GM12878 (cell line): ENCODE results near the gene CCDC187. TPM values are rescaled to one million over a fixed set of nuclear protein-coding genes. Genes with fewer than 3 reads are reported as not detected.

Experiments used
- ATAC-seq: fragments of 200-7000 bp; cut with Tn5 transposase; 3 replicates; pipeline ENCODE4 v1.9.1; 2020; ENCODE audit warnings: mild to moderate bottlenecking, moderate library complexity
- BruUV-seq: library from RNA; stranded (reverse); fragments of 400-500 nt; replicated peaks from 2 replicates; lab custom pipeline; 2021; lab: Mats Ljungman, UMichigan
- CTCF ChIA-PET: fragments of 300-600 bp; sonication (Branson Sonifier 250); formaldehyde crosslinking; extraction: SDS; loops from one replicate; lab custom pipeline; 2021; ENCODE audit warnings: inconsistent platforms; lab: Yijun Ruan, JAX
- POLR2A ChIA-PET: fragments of 350-600 bp; formaldehyde crosslinking; extraction: SDS; loops from one replicate; lab custom pipeline; 2021; ENCODE audit warnings: inconsistent platforms; lab: Charles Lee
- RAD21 ChIA-PET: fragments of 300-600 bp; sonication (Branson Sonifier 250); formaldehyde crosslinking; loops from one replicate; lab custom pipeline; 2023; ENCODE audit warnings: antibody characterized with exemption; ENCODE audit not compliant: unreplicated experiment; lab: Charles Lee
- SMC1A ChIA-PET: fragments of 300-600 bp; sonication (Branson Sonifier 250); formaldehyde crosslinking; loops from one replicate; lab custom pipeline; 2023; ENCODE audit not compliant: unreplicated experiment, uncharacterized antibody; lab: Charles Lee
- DNase-seq: peaks from one replicate; pipeline ENCODE4 v3.0.0-alpha.2; 2011; ENCODE audit warnings: low read depth, low spot score
- FAIRE-seq: peaks from 3 replicates; lab custom pipeline; 2011; peaks lifted over from hg19 to GRCh38; lab: Jason Lieb, UNC
- H2AFZ ChIP-seq: 2 replicates; pipeline ENCODE4 v1.6.0; 2011; ENCODE audit warnings: low read depth, low read length, control low read depth; ENCODE audit not compliant: control insufficient read depth
- H3K27ac ChIP-seq: 2 replicates; pipeline ENCODE4 v1.5.1; 2011; ENCODE audit warnings: control low read depth; ENCODE audit not compliant: control insufficient read depth, insufficient read depth
- H3K27me3 ChIP-seq, 2 experiments: replicated peaks in 1 of 2; 2 replicates each; pipeline versions ENCODE4 v1.6.0 to v1.6.1; 2011; ENCODE audit warnings: low read length in 1 of 2; ENCODE audit not compliant: control insufficient read depth in 2 of 2, insufficient read depth in 2 of 2
- H3K36me3 ChIP-seq, 2 experiments: 2 replicates each; pipeline ENCODE4 v1.5.1; 2011; ENCODE audit warnings: low read length in 1 of 2; ENCODE audit not compliant: control insufficient read depth in 2 of 2, insufficient read depth in 2 of 2
- H3K4me1 ChIP-seq: 2 replicates; pipeline ENCODE4 v1.6.1; 2011; ENCODE audit warnings: mild to moderate bottlenecking, low read length, moderate library complexity, mixed read lengths; ENCODE audit not compliant: control insufficient read depth, insufficient read depth
- H3K4me2 ChIP-seq: 2 replicates; pipeline ENCODE4 v1.6.0; 2011; ENCODE audit warnings: control low read depth; ENCODE audit not compliant: control insufficient read depth, insufficient read depth
- H3K4me3 ChIP-seq: fragments of 200-600 bp; sonication (generic); 2 replicates; pipeline ENCODE4 v1.5.1; 2016
- H3K79me2 ChIP-seq: 2 replicates; pipeline ENCODE4 v1.6.0; 2011; ENCODE audit warnings: low read length; ENCODE audit not compliant: control insufficient read depth, insufficient read depth
- H3K9ac ChIP-seq: 2 replicates; pipeline ENCODE4 v1.8.0; 2011; ENCODE audit warnings: low read length, control low read depth, mixed read lengths; ENCODE audit not compliant: control insufficient read depth, insufficient read depth
- H3K9me3 ChIP-seq: replicated peaks from 3 replicates; pipeline ENCODE4 v1.5.1; 2011; ENCODE audit warnings: mild to moderate bottlenecking, low read length; ENCODE audit not compliant: control insufficient read depth, insufficient read depth
- H4K20me1 ChIP-seq: 2 replicates; pipeline ENCODE4 v1.6.0; 2011; ENCODE audit not compliant: control insufficient read depth, insufficient read depth
- HDGF ChIP-seq: fragments of 450-650 bp; IDR thresholded peaks from 2 replicates; pipeline ENCODE4 v1.6.1; 2016; ENCODE audit warnings: antibody characterized with exemption
- STAT1 ChIP-seq: fragments of 450-650 bp; conservative IDR thresholded peaks from 2 replicates; pipeline ENCODE4 v1.6.1; 2014; ENCODE audit warnings: antibody characterized with exemption, mild to moderate bottlenecking
- WGBS: methylation state at CpG from one replicate; pipeline ENCODE4 v1.1.6; 2016; ENCODE audit warnings: low lambda C conversion rate; ENCODE audit not compliant: insufficient replicate concordance, insufficient coverage; ENCODE audit errors: missing lambda C conversion rate; 5-methylcytosine and 5-hydroxymethylcytosine counted together
- in situ Hi-C: fragments of 300-500 bp; cut with MboI; formaldehyde crosslinking; loops from 9 replicates; pipeline ENCODE4 v1.14.3; 2018; ENCODE audit warnings: mixed read lengths
- intact Hi-C: fragments of 100-400 bp; cut with micrococcal nuclease; formaldehyde crosslinking; loops from one replicate; pipeline ENCODE4 v1.14.2; 2022; ENCODE audit not compliant: unreplicated experiment
- polyA plus RNA-seq, 11 experiments: library from polyadenylated mRNA; depleted of rRNA in 4 of 11; unstranded in 6 of 11; stranded (reverse) in 5 of 11; fragments of >200 nt; fragmentation: Nextera tagmentation in 4 of 11; fragmentation: Illumina TruSeq in 1 of 11; extraction: Ambion mirVana in 4 of 11; extraction: Trizol in 1 of 11; gene quantifications; 1 replicate in 1 of 11; 2 replicates in 10 of 11; pipeline versions ENCODE4 v1.2.1 to v1.2.3, GENCODE V29; 2011 to 2016; ENCODE audit warnings: inconsistent platforms in 2 of 11, missing spikeins in 2 of 11, low read depth in 1 of 11
- total RNA-seq, 4 experiments: library from RNA; depleted of rRNA in 3 of 4; stranded (reverse); fragments of >200 nt in 3 of 4; fragmentation: Illumina TruSeq in 1 of 4; extraction: Trizol in 1 of 4; gene quantifications; 2 replicates each; pipeline versions ENCODE4 v1.2.1 to v1.2.3, GENCODE V29; 2013 to 2021
- TF ChIP-seq, protein P1 (sequence below): IDR thresholded peaks from 2 replicates; pipeline ENCODE4 v1.6.1; 2012; ENCODE audit warnings: low read depth, low read length, improper control_type of control experiment
- TF ChIP-seq, protein P2 (sequence below): fragments of 150-350 bp; IDR thresholded peaks from 2 replicates; pipeline ENCODE4 v1.6.1; 2016; ENCODE audit warnings: low read depth, low read length

CCDC187 gene
- total and polyA plus RNA-seq, 10 of the 15 experiments (the other 5 are each of a cell fraction or from before 2014, with no cell fraction given) = 0.04 to 0.23 (median 0.04) TPM; not detected in 7

DNA sequence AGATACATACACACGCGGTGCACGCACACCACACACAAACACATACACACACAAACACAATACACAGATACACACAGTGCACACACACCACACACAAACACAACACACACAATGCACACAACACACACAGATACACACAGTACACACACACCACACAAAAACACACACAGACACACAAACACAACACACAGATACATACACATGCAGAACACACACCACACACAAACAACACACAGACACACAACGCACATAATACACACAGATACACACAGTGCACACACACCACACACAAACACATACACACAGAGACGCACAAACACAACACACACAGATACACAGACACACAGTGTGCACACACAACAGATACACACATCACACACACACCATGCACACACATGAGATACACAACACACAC is 5.9 kb upstream of the CCDC187 start:
- Histone ChIP-seq H3K4me1 (peaks cover 3% of the 10 kb centered on the region), H3K36me3 (no peaks in the 10 kb centered on the region), H3K9me3 (peaks cover 2% of the 10 kb centered on the region; the same call in 2 of the 3 replicates), H3K27ac (no peak overlapping the region), H3K9ac (no peak overlapping the region), H3K27me3 (no peaks in the 10 kb centered on the region; a peak in 1 of 4 replicates), H3K4me2 (no peak overlapping the region), H2AFZ (no peak overlapping the region), H3K4me3 (no peak overlapping the region), H3K79me2 (no peaks in the 10 kb centered on the region), H4K20me1 (no peaks in the 10 kb centered on the region)
- in situ Hi-C loops (no loop called here), intact Hi-C loops (no loop called here)
- TF ChIP-seq STAT1 (no peak), HDGF (peak; percentile 75)
- TF ChIP-seq, protein P1, sequence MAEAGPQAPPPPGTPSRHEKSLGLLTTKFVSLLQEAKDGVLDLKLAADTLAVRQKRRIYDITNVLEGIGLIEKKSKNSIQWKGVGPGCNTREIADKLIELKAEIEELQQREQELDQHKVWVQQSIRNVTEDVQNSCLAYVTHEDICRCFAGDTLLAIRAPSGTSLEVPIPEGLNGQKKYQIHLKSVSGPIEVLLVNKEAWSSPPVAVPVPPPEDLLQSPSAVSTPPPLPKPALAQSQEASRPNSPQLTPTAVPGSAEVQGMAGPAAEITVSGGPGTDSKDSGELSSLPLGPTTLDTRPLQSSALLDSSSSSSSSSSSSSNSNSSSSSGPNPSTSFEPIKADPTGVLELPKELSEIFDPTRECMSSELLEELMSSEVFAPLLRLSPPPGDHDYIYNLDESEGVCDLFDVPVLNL = no peak
- TF ChIP-seq, protein P2, sequence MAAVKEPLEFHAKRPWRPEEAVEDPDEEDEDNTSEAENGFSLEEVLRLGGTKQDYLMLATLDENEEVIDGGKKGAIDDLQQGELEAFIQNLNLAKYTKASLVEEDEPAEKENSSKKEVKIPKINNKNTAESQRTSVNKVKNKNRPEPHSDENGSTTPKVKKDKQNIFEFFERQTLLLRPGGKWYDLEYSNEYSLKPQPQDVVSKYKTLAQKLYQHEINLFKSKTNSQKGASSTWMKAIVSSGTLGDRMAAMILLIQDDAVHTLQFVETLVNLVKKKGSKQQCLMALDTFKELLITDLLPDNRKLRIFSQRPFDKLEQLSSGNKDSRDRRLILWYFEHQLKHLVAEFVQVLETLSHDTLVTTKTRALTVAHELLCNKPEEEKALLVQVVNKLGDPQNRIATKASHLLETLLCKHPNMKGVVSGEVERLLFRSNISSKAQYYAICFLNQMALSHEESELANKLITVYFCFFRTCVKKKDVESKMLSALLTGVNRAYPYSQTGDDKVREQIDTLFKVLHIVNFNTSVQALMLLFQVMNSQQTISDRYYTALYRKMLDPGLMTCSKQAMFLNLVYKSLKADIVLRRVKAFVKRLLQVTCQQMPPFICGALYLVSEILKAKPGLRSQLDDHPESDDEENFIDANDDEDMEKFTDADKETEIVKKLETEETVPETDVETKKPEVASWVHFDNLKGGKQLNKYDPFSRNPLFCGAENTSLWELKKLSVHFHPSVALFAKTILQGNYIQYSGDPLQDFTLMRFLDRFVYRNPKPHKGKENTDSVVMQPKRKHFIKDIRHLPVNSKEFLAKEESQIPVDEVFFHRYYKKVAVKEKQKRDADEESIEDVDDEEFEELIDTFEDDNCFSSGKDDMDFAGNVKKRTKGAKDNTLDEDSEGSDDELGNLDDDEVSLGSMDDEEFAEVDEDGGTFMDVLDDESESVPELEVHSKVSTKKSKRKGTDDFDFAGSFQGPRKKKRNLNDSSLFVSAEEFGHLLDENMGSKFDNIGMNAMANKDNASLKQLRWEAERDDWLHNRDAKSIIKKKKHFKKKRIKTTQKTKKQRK = no peak
- ChIA-PET RAD21 (no interaction called here), CTCF (no interaction called here), SMC1A (no interaction called here), POLR2A (no interaction called here)
- WGBS = 70% methylated on average over 5 of the region's 5 CpGs
- FAIRE-seq = no peak
- BruUV-seq = no TSS peak
- no peak for DNase-seq
- no peak for ATAC-seq
